Kidney (tissue), 14 donors: ENCODE results near the gene SH3PXD2B. TPM values are rescaled to one million over a fixed set of nuclear protein-coding genes. Genes with fewer than 3 reads are reported as not detected.
A peak's percentile ranks its signal among the peaks of the same experiment; 100 is the strongest.

Experiments used
- DNase-seq, 5 donors: peaks; one replicate each; pipeline ENCODE4 v3.0.0-alpha.2; 2013 to 2020
- FAIRE-seq: peaks from 2 replicates; lab custom pipeline; 2012; peaks lifted over from hg19 to GRCh38; lab: Jason Lieb, UNC
- H3K27ac ChIP-seq, 2 donors: one replicate each; pipeline ENCODE4 v1.7.0; 2013; ENCODE audit warnings: low read depth in 2 of 2, low read length in 2 of 2, inconsistent platforms in 1 of 2
- H3K27me3 ChIP-seq: one replicate; pipeline ENCODE4 v1.7.1; 2013; ENCODE audit warnings: low read length, inconsistent platforms; ENCODE audit not compliant: control insufficient read depth, insufficient read depth
- H3K36me3 ChIP-seq, 3 donors: one replicate each; pipeline versions ENCODE4 v1.7.0 to v1.7.1; 2013; ENCODE audit warnings: low read length in 3 of 3, control low read depth in 1 of 3, inconsistent platforms in 1 of 3; ENCODE audit not compliant: insufficient read depth in 3 of 3, control insufficient read depth in 2 of 3
- H3K4me1 ChIP-seq, 3 donors: one replicate each; pipeline versions ENCODE4 v1.7.0 to v1.7.1; 2013; ENCODE audit warnings: low read length in 3 of 3, inconsistent platforms in 1 of 3, low read depth in 1 of 3; ENCODE audit not compliant: control insufficient read depth in 2 of 3, insufficient read depth in 2 of 3
- H3K4me3 ChIP-seq, 3 donors: one replicate each; pipeline versions ENCODE4 v1.7.0 to v1.8.1; 2013; ENCODE audit warnings: low read length in 3 of 3, control low read depth in 1 of 3, inconsistent platforms in 1 of 3
- H3K9ac ChIP-seq, 3 donors: one replicate each; pipeline versions ENCODE4 v1.7.0 to v1.7.1; 2013; ENCODE audit warnings: low read length in 3 of 3, control low read depth in 1 of 3, inconsistent platforms in 1 of 3
- H3K9me3 ChIP-seq, 3 donors: one replicate each; pipeline versions ENCODE4 v1.7.0 to v1.7.1; 2013; ENCODE audit warnings: low read length in 3 of 3, control low read depth in 1 of 3, inconsistent platforms in 1 of 3; ENCODE audit not compliant: control insufficient read depth in 2 of 3, insufficient read depth in 1 of 3
- CTCF ChIP-seq: IDR thresholded peaks from 3 replicates; pipeline ENCODE4 v1.5.1; 2012; ENCODE audit warnings: mild to moderate bottlenecking, moderate library complexity, borderline replicate concordance; ENCODE audit not compliant: insufficient read depth; ENCODE audit errors: extremely low read depth
- intact Hi-C: fragments of 100-400 bp; cut with DNase I; formaldehyde crosslinking; loops from one replicate; pipeline ENCODE4 v1.11.1; 2022
- polyA plus RNA-seq: library from polyadenylated mRNA; stranded (reverse); fragments of 350-450 nt; fragmentation: Illumina TruSeq; extraction: RNeasy Lipid Tissue Mini Kit (QIAGEN cat#74804); gene quantifications from one replicate; pipeline ENCODE4 v1.2.3, GENCODE V29; 2014; ENCODE audit warnings: low read depth, low replicate concordance; ENCODE audit not compliant: insufficient read depth
- total RNA-seq: library from RNA; stranded (reverse); fragmentation: NEBNext Ultra II Directional; extraction: Animal tissue kit (Norgen Biotek cat#: 25700); gene quantifications from one replicate; pipeline ENCODE4 v1.2.1, GENCODE V29; 2021
- donor health status: control.
- donor health status: control.
- donor health status: control.
- donor health status: control.
- donor health status: control.
- donor health status: DM: yes; HTN: yes; CAD: no.
- donor health status: Normal renal cell carcinoma (clear cell type).

The SH3PXD2B gene
- total and polyA plus RNA-seq, 2 donors from 2014 or later: 3.1 to 22.8 TPM

- FAIRE-seq (no peak), DNase-seq (peak in 2 of 5 donors; percentile 6 to 22)
- no peak overlapping the region for H3K4me3 ChIP-seq
- H3K4me1 ChIP-seq: peaks cover 0 to 7% (median 0%) of the 10 kb centered on the region in 3 donors
- intact Hi-C loops: no loop called here
- no peak for TF ChIP-seq CTCF
- H3K27ac ChIP-seq: no peak overlapping the region
- no peak overlapping the region for H3K9ac ChIP-seq
- H3K36me3 ChIP-seq: no peaks in the 10 kb centered on the region
- H3K9me3 ChIP-seq: no peaks in the 10 kb centered on the region
- no peaks in the 10 kb centered on the region for H3K27me3 ChIP-seq
Observed at GRCh38 chr5:172501708-172502320, 47.5 kb upstream of the SH3PXD2B start.

- Histone ChIP-seq H3K27ac (no peak overlapping the region), H3K9ac (no peak overlapping the region), H3K36me3 (no peaks in the 10 kb centered on the region), H3K27me3 (no peaks in the 10 kb centered on the region), H3K9me3 (no peaks in the 10 kb centered on the region), H3K4me1 (peaks cover 0 to 12% (median 0%) of the 10 kb centered on the region in 3 donors), H3K4me3 (no peak overlapping the region)
- intact Hi-C loops: no loop called here
- DNase-seq (peak in 1 of 5 donors; percentile 16), FAIRE-seq (no peak)
- no peak for TF ChIP-seq CTCF
Observed at GRCh38 chr5:172499287-172499686, 45.0 kb upstream of the SH3PXD2B start.

GRCh38 chr5:172498431-172499129 is 44.3 kb upstream of the SH3PXD2B start:
- Histone ChIP-seq H3K4me3 (no peak overlapping the region), H3K36me3 (no peaks in the 10 kb centered on the region), H3K9me3 (no peaks in the 10 kb centered on the region), H3K27me3 (no peaks in the 10 kb centered on the region), H3K9ac (no peak overlapping the region), H3K4me1 (peaks cover 0 to 7% (median 0%) of the 10 kb centered on the region in 3 donors), H3K27ac (no peak overlapping the region)
- DNase-seq (peak in 1 of 5 donors; percentile 11), FAIRE-seq (no peak)
- intact Hi-C loops: no loop called here
- TF ChIP-seq CTCF: no peak
